Heart right ventricle (tissue), 16 donors: ENCODE measurements around the gene PRR7. TPM values are rescaled to one million over a fixed set of nuclear protein-coding genes. Genes with fewer than 3 reads are reported as not detected.

Experiments used
- ATAC-seq, 8 donors: fragments of 200-7000 bp; cut with Tn5 transposase; one replicate each; pipeline ENCODE4 v1.9.1; 2020; ENCODE audit warnings: mild to moderate bottlenecking in 8 of 8, moderate library complexity in 8 of 8, moderate number of reproducible peaks in 1 of 8
- DNase-seq, 2 donors: peaks; one replicate each; pipeline ENCODE4 v3.0.0-alpha.2; 2020
- H3K27ac ChIP-seq, 10 donors: fragments of 200-600 bp; sonication (generic) in 2 of 10; one replicate each; pipeline versions ENCODE4 v1.5.0 to v1.8.0; 2020 to 2022; ENCODE audit warnings: mild to moderate bottlenecking in 3 of 10
- H3K27me3 ChIP-seq, 7 donors: fragments of 200-600 bp; one replicate each; pipeline ENCODE4 v1.8.0; 2021 to 2022; ENCODE audit warnings: mild to moderate bottlenecking in 2 of 7
- H3K36me3 ChIP-seq, 9 donors: fragments of 200-600 bp; sonication (generic) in 1 of 9; one replicate each; pipeline versions ENCODE4 v1.5.0 to v1.8.0; 2020 to 2022; ENCODE audit warnings: mild to moderate bottlenecking in 2 of 9
- H3K4me1 ChIP-seq, 9 donors: fragments of 200-600 bp; sonication (generic) in 1 of 9; one replicate each; pipeline versions ENCODE4 v1.5.0 to v1.8.0; 2020 to 2022; ENCODE audit warnings: mild to moderate bottlenecking in 4 of 9
- H3K4me3 ChIP-seq, 10 donors: fragments of 200-600 bp; sonication (generic) in 2 of 10; one replicate each; pipeline versions ENCODE4 v1.5.0 to v1.8.0; 2020 to 2022; ENCODE audit warnings: mild to moderate bottlenecking in 7 of 10, moderate library complexity in 2 of 10
- H3K9me3 ChIP-seq, 11 donors: fragments of 200-600 bp in 10 of 11; sonication (generic) in 2 of 11; one replicate each; pipeline versions ENCODE4 v1.5.0 to v1.8.0; 2013 to 2022; ENCODE audit warnings: mild to moderate bottlenecking in 2 of 11, control low read depth in 1 of 11, moderate library complexity in 1 of 11
- CTCF ChIP-seq, 9 donors: fragments of 200-600 bp; sonication (generic) in 2 of 9; IDR thresholded peaks; one replicate each; pipeline versions ENCODE4 v1.5.0 to v1.8.0; 2021 to 2022; ENCODE audit warnings: antibody characterized with exemption in 9 of 9, mild to moderate bottlenecking in 5 of 9, moderate library complexity in 1 of 9
- WGBS, 2 donors: extraction: QIAGEN DNeasy Blood & Tissue Kit; methylation state at CpG; one replicate each; pipeline ENCODE4 v1.1.7; 2013; ENCODE audit warnings: inconsistent platforms in 1 of 2; 5-methylcytosine and 5-hydroxymethylcytosine counted together
- intact Hi-C, 10 donors: fragments of 100-400 bp; cut with DNase I; formaldehyde crosslinking; loops; one replicate each; pipeline versions ENCODE4 v1.11.1 to v1.14.2; 2022
- polyA plus RNA-seq, 2 donors: library from polyadenylated mRNA; stranded (reverse); fragments of 200-250 nt; gene quantifications; one replicate each; pipeline ENCODE4 v1.2.3, GENCODE V29; 2013
- total RNA-seq, 10 donors: library from RNA; stranded (reverse); fragmentation: NEBNext Ultra II Directional in 3 of 10; extraction: Animal tissue kit (Norgen Biotek cat#: 25700) in 3 of 10; gene quantifications; one replicate each; pipeline versions ENCODE4 v1.2.1 to v1.2.4, GENCODE V29; 2021 to 2023
- donor health status: Arrhythmogenic right ventricular cardiomyopathy.
- donor health status: ischemic (EF 13 %, LVEDD 7.1; RV severe dilation, severe dysfunction).
- donor health status: healthy with polysubstance abuse.
- donor health status: DM: no; HTN: yes; CAD: no.
- donor health status: DM: no; HTN: no; CAD: no.
- donor health status: ischemic (EF 25% LVEDD 6.9; RV normal size, moderate dysfunction).
- donor health status: ischemic (EF 25% LVEDD 5.7; RV mildly dilated, moderate dysfunction).
- donor health status: healthy.
- donor health status: DM: yes; HTN: yes; CAD: no.
- donor health status: Ischemic cardiomyopathy.
- donor health status: ischemic (EF 35%, LVEDD 5.7; RV mildly dilated, moderate dysfunction).
- donor health status: nonischemic (EF 11% LVEDD 7.7; RV severe dilation, severe dysfunction).
- donor health status: DM: yes; HTN: yes; CAD: no.
- donor health status: PGD.
- donor health status: ischemic (EF 29% LVEDD 5.4; RV normal size, mild dysfunction).
- donor health status: nonischemic (EF 23%, LVEDD 6.1; RV moderate dilation, normal function).

PRR7 gene
- total and polyA plus RNA-seq, 12 donors, result 0.97 to 2.9 (median 2.0) TPM

GRCh38 chr5:177494346-177495195 lies 48.0 kb downstream of the PRR7 start:
- TF ChIP-seq CTCF (IDR thresholded peaks at IDR 0.05), result peak in 7 of 9 donors; percentile 8 to 43 (median 31)
- peak overlapping the region in 9 of 10 donors; percentile 29 to 98 (median 95) for H3K27ac ChIP-seq
- DNase-seq (peak; percentile 65 to 66), ATAC-seq (peak in 6 of 8 donors; percentile 2 to 41 (median 18))
- peaks cover 15 to 66% (median 52%) of the 10 kb centered on the region in 9 donors for H3K4me1 ChIP-seq
- intact Hi-C loops, result loop anchor here in 3 of 10 donors (5.0 to 10.0 kb wide), 3 partner anchors 37 to 182 kb away; partner anchors contain the start of gene MXD3 (in 2 of the 3)
- no peaks in the 10 kb centered on the region for H3K27me3 ChIP-seq
- WGBS, 2 donors, result 50 to 60% methylated on average over 11 of the region's 11 CpGs
- H3K9me3 ChIP-seq, result no peaks in the 10 kb centered on the region
- H3K36me3 ChIP-seq, result peaks cover 0 to 53% (median 24%) of the 10 kb centered on the region in 9 donors
- H3K4me3 ChIP-seq, result peak overlapping the region in 8 of 10 donors; percentile 23 to 93 (median 86)

GRCh38 chr5:177495243-177496060 lies 48.8 kb downstream of the PRR7 start:
- Histone ChIP-seq H3K4me3 (peak overlapping the region in 9 of 10 donors; percentile 77 to 93 (median 91)), H3K36me3 (peaks cover 0 to 44% (median 16%) of the 10 kb centered on the region in 9 donors), H3K9me3 (no peaks in the 10 kb centered on the region), H3K27me3 (no peaks in the 10 kb centered on the region), H3K27ac (peak overlapping the region in 9 of 10 donors; percentile 29 to 98 (median 95)), H3K4me1 (peaks cover 15 to 70% (median 54%) of the 10 kb centered on the region in 9 donors)
- intact Hi-C loops, result loop anchor here in 5 of 10 donors (2.0 to 10.0 kb wide), 6 partner anchors 38 to 183 kb away; partner anchors contain the start of genes MXD3 (in 2 of the 5) and GRK6 (in 1 of the 5)
- ATAC-seq (peak in 7 of 8 donors; percentile 5 to 33 (median 8)), DNase-seq (peak; percentile 57 to 63)
- peak in 1 of 9 donors; percentile 3 for TF ChIP-seq CTCF (IDR thresholded peaks at IDR 0.05)
- 58 to 59% methylated on average over 13 to 14 of the region's 14 CpGs for WGBS, 2 donors

GRCh38 chr5:177496070-177496726 lies 49.6 kb downstream of the PRR7 start:
- 12 to 28% methylated on average over 12 of the region's 12 CpGs for WGBS, 2 donors
- H3K9me3 ChIP-seq, result no peaks in the 10 kb centered on the region
- intact Hi-C loops, result loop anchor here in 5 of 10 donors (2.0 to 10.0 kb wide), 6 partner anchors 39 to 184 kb away; partner anchors contain the start of genes MXD3 (in 2 of the 5) and GRK6 (in 1 of the 5)
- H3K4me3 ChIP-seq, result peak overlapping the region; percentile 23 to 93 (median 90)
- H3K4me1 ChIP-seq, result peaks cover 15 to 78% (median 62%) of the 10 kb centered on the region in 9 donors
- peak in 1 of 9 donors; percentile 20 for TF ChIP-seq CTCF (IDR thresholded peaks at IDR 0.05)
- no peaks in the 10 kb centered on the region for H3K27me3 ChIP-seq
- peak overlapping the region; percentile 81 to 98 (median 94) for H3K27ac ChIP-seq
- ATAC-seq (peak in 1 of 8 donors; percentile 0), DNase-seq (no peak)
- H3K36me3 ChIP-seq, result peaks cover 0 to 37% (median 10%) of the 10 kb centered on the region in 9 donors
